ENCODE measurements around the gene HSD11B2.

Gene HSD11B2

GRCh38 chr16:67415872-67416793, 14.8 kb upstream of the HSD11B2 start, which contains the start of gene ZDHHC1:
Gene ZDHHC1 (minus strand): TSS chr16:67416477. CDS start chr16:67407775, 8,702 bp downstream.
- DNase-seq: peak; percentile 55

GRCh38 chr16:67417333-67418061, 13.4 kb upstream of the HSD11B2 start:
- no peak for DNase-seq

DNA sequence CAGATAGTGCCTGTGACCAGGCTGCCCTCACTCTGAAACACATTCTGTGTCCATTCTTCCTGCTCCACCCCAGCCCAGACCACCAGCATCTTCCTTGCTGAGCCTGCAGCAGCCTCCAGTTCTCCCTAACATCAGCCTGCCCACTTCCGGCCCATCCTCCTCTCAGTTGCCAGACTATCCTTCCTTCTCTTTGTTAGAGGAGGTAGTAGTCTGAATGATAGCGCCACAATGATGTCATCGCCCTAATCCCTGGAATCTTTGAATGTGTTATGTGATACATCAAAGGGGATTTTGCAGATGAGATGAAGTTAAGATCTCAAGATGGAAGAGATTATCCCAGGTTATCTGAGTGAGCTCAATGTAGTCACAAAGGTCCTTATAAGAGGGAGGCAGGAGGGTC, 11.4 kb upstream of the HSD11B2 start:
- no peak for DNase-seq

DNA sequence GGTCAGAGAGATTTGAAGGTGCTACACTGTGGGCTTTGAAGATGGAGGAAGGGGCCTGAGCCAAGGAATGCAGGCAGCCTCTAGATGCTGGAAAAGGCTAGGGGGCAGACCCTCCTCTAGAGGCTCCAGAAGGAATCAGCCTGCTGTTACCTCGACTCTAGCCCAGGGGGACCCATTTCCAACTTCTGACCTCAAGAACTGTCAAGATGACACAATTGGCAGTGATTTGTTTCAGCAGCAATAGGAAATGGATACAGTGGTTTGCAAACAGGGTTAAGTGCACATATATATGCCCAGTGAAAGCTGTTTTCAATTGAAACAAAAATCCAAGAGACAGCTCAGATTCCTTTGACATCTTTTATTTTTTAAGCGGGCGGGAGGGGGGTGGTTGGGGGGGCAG, 11.0 kb upstream of the HSD11B2 start:
- DNase-seq: no peak

- DNase-seq: no peak
Observed at GRCh38 chr16:67421030-67421429, 9.9 kb upstream of the HSD11B2 start.

- DNase-seq: no peak
Observed at GRCh38 chr16:67423015-67423414, 7.9 kb upstream of the HSD11B2 start.

DNA sequence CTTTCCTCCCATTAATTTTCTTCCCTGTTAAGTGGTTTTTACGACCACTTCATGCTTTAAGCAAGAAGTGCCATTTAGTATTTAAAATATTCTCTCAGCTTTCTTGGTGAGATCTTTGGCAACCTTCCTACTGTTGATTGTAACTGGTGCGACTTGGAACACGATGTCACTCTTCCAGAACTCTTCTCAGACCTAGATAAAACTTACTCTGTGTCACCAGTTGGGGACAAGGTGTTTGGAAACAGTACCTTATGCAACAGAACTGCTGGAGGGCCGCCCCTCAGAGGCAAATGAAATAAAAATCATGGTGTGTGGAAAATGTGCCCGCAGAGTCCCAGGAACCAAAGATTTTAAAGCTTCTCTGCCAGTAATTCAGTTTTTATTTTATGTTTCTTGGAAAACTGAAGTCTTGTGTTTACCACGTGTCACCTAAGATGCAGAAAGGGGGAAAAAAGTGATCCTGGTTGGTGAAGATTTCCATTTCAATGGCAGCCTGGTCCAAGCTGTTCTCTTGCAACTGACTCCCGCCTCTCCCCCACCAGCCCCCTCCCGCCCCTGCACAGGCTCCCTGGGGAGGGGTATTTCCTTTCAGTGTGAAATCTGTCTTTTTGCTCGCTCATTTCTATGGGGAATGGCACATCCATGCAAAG, 7.2 kb upstream of the HSD11B2 start:
- DNase-seq: no peak

- DNase-seq: no peak
Observed at GRCh38 chr16:67424261-67424615, 6.7 kb upstream of the HSD11B2 start.

- DNase-seq: no peak
Observed at GRCh38 chr16:67425061-67425460, 5.9 kb upstream of the HSD11B2 start.

GRCh38 chr16:67425580-67425979, 5.3 kb upstream of the HSD11B2 start:
- DNase-seq: no peak

GRCh38 chr16:67426022-67426421, 4.9 kb upstream of the HSD11B2 start:
- no peak for DNase-seq

DNA sequence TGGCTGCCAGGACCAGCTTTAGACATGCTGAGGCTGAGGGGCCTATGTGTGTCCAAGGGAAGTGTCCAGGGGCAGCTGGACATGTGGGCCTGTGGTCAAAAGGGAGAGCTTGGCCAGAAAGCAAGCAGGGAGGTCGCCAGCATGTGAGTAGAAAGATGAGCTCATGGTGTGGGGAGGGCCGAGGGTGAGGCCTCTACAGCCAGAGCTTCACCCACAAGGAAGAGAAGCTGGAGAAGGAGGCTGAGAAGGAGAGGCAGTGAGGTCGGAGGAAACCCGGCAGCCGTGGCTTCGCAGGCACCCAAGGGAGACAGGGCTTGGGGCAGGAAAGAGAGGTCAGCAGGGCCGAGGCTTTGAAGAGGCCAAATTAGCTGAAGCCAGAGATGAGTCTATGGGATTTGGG, 4.0 kb upstream of the HSD11B2 start:
- DNase-seq: no peak

DNA sequence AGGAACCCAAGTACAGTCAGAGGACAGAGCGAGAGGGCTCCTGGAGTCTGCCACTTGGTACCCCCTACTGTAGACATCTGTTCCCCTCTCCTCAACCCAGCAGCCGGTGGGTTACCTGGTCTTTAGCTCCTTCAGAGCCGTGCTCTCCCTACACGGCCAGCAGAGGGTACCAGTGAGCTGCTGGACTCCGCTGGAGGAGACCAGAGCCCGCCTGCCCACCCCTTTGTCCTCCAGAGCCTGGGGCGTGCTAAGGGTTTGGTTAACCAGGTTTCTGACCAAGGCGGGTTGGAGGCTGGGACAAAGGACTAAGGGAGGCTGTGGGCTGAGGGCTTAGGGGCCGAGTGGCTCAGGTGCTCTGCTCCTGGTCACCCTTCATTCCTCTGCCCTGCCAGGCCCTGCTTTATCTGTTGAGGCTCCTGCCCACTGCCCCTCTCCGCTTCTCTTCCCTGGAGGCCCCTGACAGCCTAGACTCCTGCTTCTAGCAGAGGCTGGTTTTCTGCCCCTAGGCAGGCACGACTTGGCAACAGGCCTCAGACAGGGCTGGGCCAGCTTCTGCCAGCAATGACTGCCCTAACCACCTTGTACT, 2.7 kb upstream of the HSD11B2 start:
- peak; percentile 27 for DNase-seq

- no peak for DNase-seq
Observed at GRCh38 chr16:67429053-67429798, 1.7 kb upstream of the HSD11B2 start.

DNA sequence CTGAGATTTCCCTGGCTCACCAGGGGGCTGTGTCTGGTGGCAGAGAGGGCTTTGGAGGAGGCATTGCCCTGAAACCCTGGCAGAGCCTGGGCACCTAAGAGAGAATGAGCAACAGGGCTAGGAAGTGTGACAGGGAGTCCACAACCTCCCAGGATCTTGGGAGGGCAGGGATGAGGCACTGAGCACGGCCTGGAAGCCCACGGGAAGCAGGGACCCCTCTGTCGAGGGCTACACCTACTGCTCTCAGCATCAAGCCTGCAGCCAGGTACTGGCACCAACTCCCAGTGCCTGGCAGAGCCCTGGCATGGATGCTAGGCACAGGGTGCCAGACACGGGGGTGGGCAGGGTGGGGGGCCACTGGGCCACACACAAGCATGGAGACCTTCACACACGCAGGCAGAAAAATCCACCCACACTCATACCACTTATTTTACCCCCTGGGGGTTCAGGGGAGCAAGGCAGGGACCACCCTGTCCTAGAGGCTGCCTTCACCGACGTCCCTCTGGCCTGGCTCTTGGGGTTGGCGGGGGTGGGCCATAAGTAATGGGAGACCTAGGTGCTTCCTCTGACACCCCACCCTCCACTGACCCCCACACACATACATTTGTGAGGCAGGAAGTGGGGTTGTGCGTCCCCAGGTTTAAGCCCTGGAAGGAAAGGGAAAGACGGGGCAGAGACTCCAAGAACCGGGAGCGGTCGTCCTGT, 970 bp upstream of the HSD11B2 start:
- DNase-seq: no peak

DNA sequence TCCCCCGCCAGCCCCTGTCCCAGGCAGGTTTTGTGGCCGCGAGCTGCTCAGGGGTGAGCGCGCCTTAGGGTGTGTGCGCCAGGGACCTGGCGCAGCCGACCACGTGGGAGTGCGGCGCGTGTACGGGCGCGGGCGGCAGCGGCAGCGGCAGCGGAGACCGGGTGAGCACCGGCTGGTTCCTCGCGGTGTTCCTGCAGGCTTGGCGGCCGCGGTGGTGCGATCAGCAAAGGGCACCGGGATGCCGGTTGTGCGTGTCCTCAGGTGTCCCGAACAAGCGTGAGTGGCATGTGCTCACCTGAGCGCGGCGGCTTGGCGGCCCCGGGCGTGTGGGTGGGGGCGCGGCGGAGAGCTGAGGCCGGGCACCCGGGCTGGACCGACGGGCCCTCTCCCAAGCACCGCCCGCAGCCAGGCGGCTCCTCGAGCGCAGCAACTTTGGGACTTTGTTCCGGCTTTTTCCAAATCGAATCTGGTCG, 381 bp upstream of the HSD11B2 start:
- no peak for DNase-seq

DNA sequence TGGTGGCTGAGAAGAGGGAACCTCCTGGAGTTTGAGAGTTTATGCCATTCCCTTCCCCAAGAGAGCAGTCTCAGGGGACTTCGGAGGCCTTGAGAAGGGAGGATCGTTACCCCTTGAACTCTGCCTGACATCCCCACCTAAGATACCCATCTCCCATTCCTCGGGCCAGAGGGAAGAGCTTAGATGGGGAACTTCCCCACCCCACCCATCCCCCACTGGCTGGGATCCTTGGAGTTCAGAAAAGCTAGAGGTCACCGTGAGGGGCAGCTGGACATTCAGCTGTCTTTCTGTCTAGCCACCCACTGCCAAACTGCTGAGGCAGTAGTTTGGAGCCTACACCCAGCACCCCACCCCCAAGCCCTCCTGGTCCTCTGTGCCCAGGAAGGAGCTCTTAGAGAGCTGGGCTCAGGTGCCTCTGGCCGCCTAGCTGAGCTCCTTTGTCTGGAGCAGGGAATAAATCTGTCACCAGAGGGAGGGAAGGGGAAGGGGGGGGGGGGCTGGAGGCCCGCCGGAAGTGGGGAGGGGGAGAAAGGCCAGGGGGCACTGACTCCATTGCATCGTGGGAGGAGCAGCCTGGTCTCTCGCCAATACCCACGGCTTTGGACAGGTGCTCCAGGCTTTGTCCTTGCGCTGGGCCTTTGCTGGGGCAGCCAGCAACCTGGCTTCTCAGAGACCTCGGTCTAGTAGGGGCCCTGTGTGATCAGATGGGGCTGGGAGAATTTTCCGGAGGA, 1.0 kb downstream of the HSD11B2 start:
- DNase-seq: no peak

DNA sequence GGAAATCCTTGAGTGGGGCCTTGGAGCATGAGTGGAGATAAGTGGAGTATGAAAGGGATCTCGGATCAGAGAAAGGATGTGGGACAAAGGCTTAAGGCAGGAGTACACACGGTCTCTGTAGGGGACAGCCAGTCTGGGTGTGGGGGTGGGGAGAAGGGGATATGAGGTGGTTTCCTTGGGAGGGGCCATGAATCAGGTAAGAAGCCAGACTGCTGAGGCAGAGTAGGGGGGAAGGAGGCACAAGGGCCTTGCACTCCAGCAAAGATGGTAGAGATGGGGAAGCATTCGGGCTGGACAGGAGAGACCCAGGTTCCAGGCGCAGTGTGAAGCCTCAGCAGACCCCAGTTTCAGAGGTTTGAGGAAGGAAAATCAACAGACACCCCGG, 1.6 kb downstream of the HSD11B2 start:
- no peak for DNase-seq

DNA sequence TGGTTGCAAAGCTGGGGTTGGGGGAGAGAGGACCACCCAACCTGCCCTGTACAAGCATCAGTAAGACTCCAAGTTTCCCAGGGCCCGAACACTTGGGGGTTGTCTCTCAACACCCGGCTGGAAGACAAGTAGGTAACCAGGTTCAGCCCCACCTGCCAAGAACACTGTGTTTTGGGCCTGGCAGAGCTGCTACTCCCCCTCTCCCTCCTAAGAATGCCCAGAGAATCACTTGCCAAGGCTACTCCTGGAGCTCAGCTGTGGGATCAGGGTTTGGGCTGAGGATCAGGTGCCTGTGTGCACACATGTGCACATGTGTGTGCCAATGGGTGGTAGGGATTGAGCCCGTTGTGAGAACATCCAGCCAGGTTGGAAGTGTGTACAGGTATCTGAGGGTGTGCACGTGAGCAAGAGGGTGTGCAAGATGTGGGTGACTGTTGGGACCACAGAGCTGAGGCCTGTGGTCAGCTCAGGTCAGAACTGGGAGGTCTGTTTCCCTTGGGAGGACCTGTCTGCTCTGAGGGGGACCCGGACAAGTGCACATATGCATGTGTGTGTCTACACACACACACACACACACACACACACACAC, 2.3 kb downstream of the HSD11B2 start:
- DNase-seq: no peak

GRCh38 chr16:67435758-67436164, 4.8 kb downstream of the HSD11B2 start:
- no peak for DNase-seq
